Ramos (cell line): ENCODE measurements around the gene DLEC1.

Experiments
- in situ Hi-C: fragments of 300-500 bp; cut with MboI; formaldehyde crosslinking; loops from one replicate; pipeline ENCODE4 v1.14.3; 2022; ENCODE audit warnings: low sequenced_read_pairs; ENCODE audit not compliant: unreplicated experiment

DLEC1 gene

GRCh38 chr3:38001456-38002081 lies 37.4 kb upstream of the DLEC1 start:
- in situ Hi-C loops, result no loop called here

DNA sequence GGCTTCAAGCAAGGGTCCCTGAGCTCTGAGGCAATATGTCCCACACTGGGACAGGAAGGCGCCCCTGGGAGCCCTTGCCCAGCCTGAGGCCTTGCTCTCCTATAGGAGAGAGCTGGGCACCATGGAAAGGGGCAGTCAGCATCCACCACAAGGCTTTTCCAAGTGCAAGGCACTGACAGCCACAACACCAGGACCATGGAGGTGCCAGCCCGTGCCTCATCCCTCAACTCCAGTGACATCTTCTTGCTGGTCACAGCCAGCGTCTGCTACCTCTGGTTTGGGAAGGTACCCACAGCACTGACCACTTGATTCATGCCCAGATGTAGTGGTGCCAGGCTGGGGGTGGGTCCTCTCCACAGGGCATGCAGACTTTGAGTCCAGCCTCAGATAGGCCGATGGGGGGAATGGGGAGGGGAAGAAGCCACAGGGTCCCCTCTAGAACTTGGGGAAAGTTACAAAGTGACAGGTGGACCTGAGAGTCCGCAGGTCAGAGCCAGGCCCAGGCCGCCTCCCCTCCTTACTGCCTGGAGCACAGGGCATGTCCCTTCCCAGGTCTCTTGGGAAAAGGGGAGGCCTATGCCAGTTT lies 36.6 kb upstream of the DLEC1 start:
- in situ Hi-C loops, result no loop called here

GRCh38 chr3:38002940-38003339 lies 36.1 kb upstream of the DLEC1 start:
- in situ Hi-C loops, result no loop called here

- in situ Hi-C loops, result no loop called here
Measured at GRCh38 chr3:38003371-38003816, 35.6 kb upstream of the DLEC1 start.

- in situ Hi-C loops, result no loop called here
Measured at GRCh38 chr3:38003817-38004414, 35.1 kb upstream of the DLEC1 start.

- in situ Hi-C loops, result no loop called here
Measured at GRCh38 chr3:38004415-38005075, 34.5 kb upstream of the DLEC1 start.

- in situ Hi-C loops, result no loop called here
Measured at GRCh38 chr3:38005076-38006020, 33.7 kb upstream of the DLEC1 start.

DNA sequence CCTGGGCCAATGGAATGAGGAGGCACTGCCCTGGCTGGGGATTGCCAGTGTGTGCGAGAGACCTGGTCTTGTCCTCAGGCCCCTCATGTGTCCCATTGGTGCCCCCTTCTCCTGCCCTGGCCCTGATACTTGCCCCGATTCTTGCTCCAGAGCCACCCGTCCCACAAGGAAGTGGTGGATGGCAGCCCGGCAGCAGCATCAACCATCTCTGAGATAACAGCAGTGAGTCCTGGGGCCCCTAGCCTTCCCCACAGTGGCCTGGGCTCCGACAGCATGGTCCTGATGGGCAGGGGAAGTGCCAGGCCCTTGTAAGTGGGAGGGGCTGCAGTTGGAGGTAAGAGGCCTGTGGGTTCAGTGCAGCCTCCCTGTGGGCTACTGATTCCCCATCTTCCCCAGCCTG lies 33.0 kb upstream of the DLEC1 start:
- in situ Hi-C loops, result no loop called here

GRCh38 chr3:38006445-38006995 lies 32.5 kb upstream of the DLEC1 start:
- in situ Hi-C loops, result no loop called here

DNA sequence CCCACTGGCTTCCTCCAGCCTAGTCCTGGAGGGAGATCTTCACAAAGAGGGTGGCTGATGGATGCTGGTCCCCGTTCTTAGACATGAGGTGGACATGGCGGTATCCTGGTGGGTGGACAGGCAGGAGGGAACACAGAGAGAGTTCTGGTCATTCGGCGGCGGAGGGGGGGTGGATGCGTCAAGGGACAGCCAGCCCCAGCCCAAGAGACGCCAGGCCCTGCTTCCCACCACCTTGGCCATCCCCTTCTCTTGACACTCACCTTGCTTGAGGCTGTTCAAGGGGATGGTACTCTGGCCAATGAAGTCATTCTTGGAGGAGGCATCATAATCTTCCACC lies 31.3 kb upstream of the DLEC1 start:
- in situ Hi-C loops, result no loop called here

DNA sequence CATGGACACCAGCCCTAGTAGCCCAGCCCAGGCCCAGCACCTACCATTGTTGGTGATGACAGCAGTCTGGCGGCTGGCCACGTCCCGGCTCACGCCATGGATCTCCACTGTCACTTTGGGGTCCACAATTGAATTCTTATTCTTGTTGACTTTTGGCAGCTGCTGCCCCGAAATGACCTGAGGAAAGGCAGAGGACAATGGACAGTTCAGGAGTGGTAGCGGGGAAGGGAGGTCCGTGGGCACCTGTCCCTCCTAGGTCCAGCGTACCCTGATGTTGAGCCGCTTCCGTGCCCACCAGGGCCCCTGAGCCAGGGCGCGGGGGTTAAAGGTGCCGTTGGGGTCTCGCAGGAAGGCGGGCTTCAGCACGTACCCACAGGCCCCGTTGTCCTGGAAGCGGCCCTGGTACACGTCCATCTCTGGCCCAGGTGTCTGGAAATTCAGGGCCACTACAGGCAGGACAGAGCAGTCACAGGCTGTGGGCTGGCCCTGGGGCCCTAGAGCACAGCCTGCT lies 30.8 kb upstream of the DLEC1 start:
- in situ Hi-C loops, result no loop called here

DNA sequence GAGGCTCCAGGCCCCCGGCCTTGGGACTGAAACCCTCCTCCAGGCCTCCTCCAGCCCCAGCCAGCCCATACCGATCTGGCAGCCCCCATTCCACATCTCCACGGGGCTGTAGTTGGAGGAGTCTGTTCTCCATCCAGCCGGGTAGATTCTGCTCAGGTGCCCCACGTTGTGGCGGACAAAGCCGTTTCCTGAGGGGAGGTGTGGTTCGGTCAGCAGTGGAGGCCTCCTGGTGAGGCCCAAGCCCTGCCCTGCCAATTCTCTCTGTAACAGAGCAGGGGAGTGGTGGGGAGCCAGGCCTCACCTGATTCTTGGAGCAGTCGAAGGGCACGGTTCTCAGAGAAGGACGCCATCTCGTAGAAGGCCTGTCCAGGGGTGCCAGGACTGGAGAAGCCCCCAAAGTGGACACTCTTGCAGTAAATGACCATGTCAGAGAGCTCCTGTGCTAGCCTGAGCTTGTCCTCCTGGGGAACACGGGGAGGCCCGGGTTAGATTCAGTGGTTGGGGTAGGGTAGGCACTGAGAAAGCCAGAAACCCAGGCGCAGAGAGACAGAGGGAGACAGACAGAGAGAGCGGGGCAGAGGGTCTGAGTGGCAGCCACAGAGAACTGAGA lies 29.9 kb upstream of the DLEC1 start:
- in situ Hi-C loops, result no loop called here

DNA sequence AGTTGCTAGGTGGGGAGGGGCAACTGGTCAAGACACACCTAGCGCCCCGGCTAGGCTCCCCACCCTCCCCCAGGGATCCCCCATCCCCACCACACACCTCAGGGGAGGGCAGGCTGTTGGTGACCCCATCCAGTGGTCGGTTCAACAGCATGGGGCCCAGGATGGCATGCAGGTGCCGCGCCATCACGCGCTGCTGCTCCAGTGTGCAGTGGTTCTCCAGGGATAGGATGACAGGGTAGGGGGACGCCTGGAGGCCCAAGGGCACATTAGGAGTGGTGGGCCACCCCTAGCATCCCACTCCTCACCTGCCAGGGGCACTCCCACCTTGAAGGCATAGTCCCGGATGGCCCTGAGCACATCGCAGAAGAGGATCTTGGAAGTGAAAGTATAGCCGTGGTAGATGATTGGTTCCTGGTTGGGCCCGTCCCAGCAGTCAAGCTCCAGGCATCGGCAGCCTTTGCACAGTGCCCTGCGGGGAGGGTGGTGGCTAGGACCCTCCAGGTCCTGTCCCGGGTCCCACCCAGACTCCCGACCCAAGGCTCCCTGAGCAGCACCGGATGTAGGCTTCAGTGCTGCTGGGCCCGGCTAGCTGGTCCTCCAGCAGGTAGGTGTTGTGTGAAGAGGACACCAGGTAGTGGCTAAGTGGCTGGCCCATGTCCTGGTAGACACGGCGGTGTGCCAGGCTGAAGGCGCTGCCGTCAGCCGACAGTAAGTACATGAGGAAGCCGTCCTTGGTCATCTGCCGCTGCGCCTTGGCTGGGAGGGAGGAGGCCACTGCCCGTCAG lies 29.0 kb upstream of the DLEC1 start:
- in situ Hi-C loops, result no loop called here

- in situ Hi-C loops, result no loop called here
Measured at GRCh38 chr3:38011111-38011510, 27.9 kb upstream of the DLEC1 start.

DNA sequence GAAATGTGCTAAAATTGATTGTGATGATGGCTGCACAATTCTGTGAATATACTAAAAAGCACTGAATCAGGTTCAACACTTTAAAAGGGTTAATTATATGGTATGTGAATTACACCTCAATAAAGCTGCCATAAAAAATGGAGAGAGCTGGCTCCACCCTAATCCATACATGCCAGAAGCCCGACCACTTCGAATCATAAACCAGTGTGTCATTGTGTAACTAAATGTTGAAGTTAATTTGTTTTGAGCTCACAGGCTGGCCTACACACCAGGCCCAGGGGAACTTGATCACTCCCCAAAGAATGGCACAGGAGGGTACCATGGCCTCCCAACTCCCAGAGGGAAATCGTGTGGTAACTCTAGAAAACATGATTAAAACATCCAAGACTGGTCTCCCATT lies 23.5 kb upstream of the DLEC1 start:
- in situ Hi-C loops, result no loop called here

DNA sequence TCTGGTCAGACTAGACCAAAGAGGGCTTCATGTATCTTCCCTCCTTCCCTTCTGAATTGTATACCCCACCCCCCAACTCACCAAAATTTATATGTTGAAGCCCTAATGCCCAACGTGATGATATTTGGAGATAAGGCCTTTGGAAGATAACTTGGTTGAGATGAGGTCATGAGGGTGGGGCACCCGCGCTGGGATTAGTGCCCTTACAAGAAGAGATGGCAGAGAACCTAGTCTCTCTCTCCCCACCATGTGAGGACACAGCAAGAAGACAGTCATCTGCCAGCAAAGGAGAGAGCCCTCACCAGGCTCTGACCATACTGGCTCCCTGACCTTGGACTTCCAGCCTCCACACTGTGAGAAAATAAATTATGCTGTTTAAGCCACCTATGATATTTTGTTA lies 23.0 kb upstream of the DLEC1 start:
- in situ Hi-C loops, result no loop called here

GRCh38 chr3:38016410-38016809 lies 22.6 kb upstream of the DLEC1 start:
- in situ Hi-C loops, result no loop called here

- in situ Hi-C loops, result no loop called here
Measured at GRCh38 chr3:38016847-38017444, 22.1 kb upstream of the DLEC1 start.
